Smooth muscle cell (in vitro differentiated cells): ENCODE data around the gene HEXIM1. TPM values are rescaled to one million over a fixed set of nuclear protein-coding genes. Genes with fewer than 3 reads are reported as not detected.

Experiments
- DNase-seq: peaks from one replicate; lab custom pipeline; 2025; ENCODE audit not compliant: unreplicated experiment; lab: John Stamatoyannopoulos, UW
- H2AFZ ChIP-seq: fragments of 200-600 bp; sonication (generic); 2 replicates; pipeline ENCODE4 v1.6.0; 2016; ENCODE audit warnings: antibody characterized with exemption, low read depth, mild to moderate bottlenecking
- H3F3A ChIP-seq: fragments of 200-600 bp; sonication (generic); 2 replicates; pipeline ENCODE4 v1.6.0; 2017; ENCODE audit warnings: antibody characterized with exemption, low read depth
- H3K27ac ChIP-seq: fragments of 200-600 bp; sonication (generic); 2 replicates; pipeline ENCODE4 v1.5.1; 2016; ENCODE audit warnings: low read depth, mild to moderate bottlenecking
- H3K27me3 ChIP-seq: fragments of 200-600 bp; sonication (generic); 2 replicates; pipeline ENCODE4 v1.6.1; 2016; ENCODE audit warnings: low read depth, mild to moderate bottlenecking
- H3K36me3 ChIP-seq: fragments of 200-600 bp; sonication (generic); 2 replicates; pipeline ENCODE4 v1.5.1; 2016; ENCODE audit warnings: low read depth
- H3K4me1 ChIP-seq: fragments of 200-600 bp; sonication (generic); 2 replicates; pipeline ENCODE4 v1.5.1; 2016; ENCODE audit warnings: low read depth
- H3K4me2 ChIP-seq: fragments of 200-600 bp; sonication (generic); 2 replicates; pipeline ENCODE4 v1.6.0; 2016; ENCODE audit warnings: mild to moderate bottlenecking
- H3K4me3 ChIP-seq: fragments of 200-600 bp; sonication (generic); 2 replicates; pipeline ENCODE4 v1.5.1; 2016; ENCODE audit warnings: mild to moderate bottlenecking
- H3K79me2 ChIP-seq: fragments of 200-600 bp; sonication (generic); 2 replicates; pipeline ENCODE4 v1.6.0; 2016; ENCODE audit warnings: low read depth, mild to moderate bottlenecking
- H3K9ac ChIP-seq: fragments of 200-600 bp; sonication (generic); 2 replicates; pipeline ENCODE4 v1.6.0; 2016; ENCODE audit warnings: low read depth
- H3K9me3 ChIP-seq: fragments of 200-600 bp; sonication (generic); replicated peaks from 2 replicates; pipeline ENCODE4 v1.5.1; 2016; ENCODE audit warnings: low read depth
- H4K20me1 ChIP-seq: fragments of 200-600 bp; sonication (generic); 2 replicates; pipeline ENCODE4 v1.6.0; 2016; ENCODE audit warnings: low read depth
- WGBS: methylation state at CpG from one replicate; pipeline ENCODE4 v1.1.7; 2016; ENCODE audit warnings: low lambda C conversion rate; 5-methylcytosine and 5-hydroxymethylcytosine counted together
- polyA plus RNA-seq: library from polyadenylated mRNA; unstranded; fragments of >200 nt; fragmentation: Nextera tagmentation; extraction: Ambion mirVana; gene quantifications from 2 replicates; pipeline ENCODE4 v1.2.1, GENCODE V29; 2016
- total RNA-seq: library from RNA; depleted of rRNA; stranded (reverse); fragments of >200 nt; gene quantifications from 2 replicates; pipeline ENCODE4 v1.2.3, GENCODE V29; 2014
- TF ChIP-seq, protein P1 (sequence below): fragments of 200-600 bp; sonication (generic); IDR thresholded peaks from 2 replicates; pipeline ENCODE4 v1.5.1; 2017; ENCODE audit warnings: borderline replicate concordance, mild to moderate bottlenecking, antibody characterized with exemption; ENCODE audit not compliant: insufficient read depth, poor library complexity, severe bottlenecking

Gene HEXIM1
- total and polyA plus RNA-seq, 2 experiments from 2014 or later, result 9.4 to 13.7 TPM

- Histone ChIP-seq H3K4me1 (no peaks in the 10 kb centered on the region), H3F3A (no peaks in the 10 kb centered on the region), H2AFZ (no peak overlapping the region), H3K9me3 (no peaks in the 10 kb centered on the region), H3K27me3 (no peaks in the 10 kb centered on the region), H4K20me1 (peaks cover 7% of the 10 kb centered on the region), H3K27ac (no peak overlapping the region), H3K4me3 (no peak overlapping the region), H3K9ac (no peak overlapping the region), H3K36me3 (no peaks in the 10 kb centered on the region), H3K4me2 (no peak overlapping the region), H3K79me2 (no peaks in the 10 kb centered on the region)
- WGBS, result 95% methylated on average over 23 of the region's 23 CpGs
- no peak for DNase-seq
- TF ChIP-seq, protein P1, sequence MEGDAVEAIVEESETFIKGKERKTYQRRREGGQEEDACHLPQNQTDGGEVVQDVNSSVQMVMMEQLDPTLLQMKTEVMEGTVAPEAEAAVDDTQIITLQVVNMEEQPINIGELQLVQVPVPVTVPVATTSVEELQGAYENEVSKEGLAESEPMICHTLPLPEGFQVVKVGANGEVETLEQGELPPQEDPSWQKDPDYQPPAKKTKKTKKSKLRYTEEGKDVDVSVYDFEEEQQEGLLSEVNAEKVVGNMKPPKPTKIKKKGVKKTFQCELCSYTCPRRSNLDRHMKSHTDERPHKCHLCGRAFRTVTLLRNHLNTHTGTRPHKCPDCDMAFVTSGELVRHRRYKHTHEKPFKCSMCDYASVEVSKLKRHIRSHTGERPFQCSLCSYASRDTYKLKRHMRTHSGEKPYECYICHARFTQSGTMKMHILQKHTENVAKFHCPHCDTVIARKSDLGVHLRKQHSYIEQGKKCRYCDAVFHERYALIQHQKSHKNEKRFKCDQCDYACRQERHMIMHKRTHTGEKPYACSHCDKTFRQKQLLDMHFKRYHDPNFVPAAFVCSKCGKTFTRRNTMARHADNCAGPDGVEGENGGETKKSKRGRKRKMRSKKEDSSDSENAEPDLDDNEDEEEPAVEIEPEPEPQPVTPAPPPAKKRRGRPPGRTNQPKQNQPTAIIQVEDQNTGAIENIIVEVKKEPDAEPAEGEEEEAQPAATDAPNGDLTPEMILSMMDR, result no peak
These were observed 35.5 kb upstream of the HEXIM1 start for GRCh38 chr17:45112559-45113423.

DNA sequence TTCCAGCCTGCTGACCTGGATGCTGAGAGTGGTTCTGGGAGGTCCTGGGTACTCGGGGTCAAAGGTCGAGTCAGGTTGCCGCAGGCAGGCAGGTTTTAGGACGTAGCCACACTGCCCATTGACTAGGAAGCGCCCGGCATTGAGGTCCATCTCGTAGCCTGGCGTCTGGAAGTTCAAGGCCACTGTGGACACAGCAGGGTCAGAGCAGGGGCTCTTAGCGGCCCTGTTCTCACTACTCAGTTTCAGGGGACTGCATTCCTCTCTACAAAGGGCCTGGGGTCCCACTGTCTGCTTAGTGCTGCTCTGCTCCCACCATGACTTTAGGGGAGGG lies 34.9 kb upstream of the HEXIM1 start:
- Histone ChIP-seq H3F3A (no peaks in the 10 kb centered on the region), H3K9ac (no peak overlapping the region), H3K36me3 (no peaks in the 10 kb centered on the region), H3K4me1 (no peaks in the 10 kb centered on the region), H3K27ac (no peak overlapping the region), H3K27me3 (no peaks in the 10 kb centered on the region), H3K9me3 (no peaks in the 10 kb centered on the region), H3K4me3 (no peak overlapping the region), H4K20me1 (peaks cover 3% of the 10 kb centered on the region), H3K4me2 (no peak overlapping the region), H3K79me2 (no peaks in the 10 kb centered on the region), H2AFZ (no peak overlapping the region)
- no peak for DNase-seq
- TF ChIP-seq, protein P1, result no peak
- WGBS, result 94% methylated on average over 9 of the region's 9 CpGs

GRCh38 chr17:45114117-45114932 lies 34.0 kb upstream of the HEXIM1 start:
- H3K79me2 ChIP-seq, result no peaks in the 10 kb centered on the region
- TF ChIP-seq, protein P1, result no peak

More at GRCh38 chr17:45114117-45114932, 34.0 kb upstream of the HEXIM1 start:
- H3K27ac ChIP-seq, result no peak overlapping the region
- no peaks in the 10 kb centered on the region for H3K4me1 ChIP-seq
- H3K9me3 ChIP-seq, result no peaks in the 10 kb centered on the region
- no peaks in the 10 kb centered on the region for H4K20me1 ChIP-seq
- no peaks in the 10 kb centered on the region for H3K27me3 ChIP-seq
- no peak overlapping the region for H3K4me2 ChIP-seq
- H3K36me3 ChIP-seq, result no peaks in the 10 kb centered on the region
- H3K4me3 ChIP-seq, result no peak overlapping the region
- no peak overlapping the region for H2AFZ ChIP-seq
- H3K9ac ChIP-seq, result no peak overlapping the region
- no peak for DNase-seq
- H3F3A ChIP-seq, result no peaks in the 10 kb centered on the region
- WGBS, result 94% methylated on average over 16 of the region's 19 CpGs
